Panc1 (cell line): Measurements from ENCODE around the gene FAM228A. TPM values are rescaled to one million over a fixed set of nuclear protein-coding genes. Genes with fewer than 3 reads are reported as not detected.

Experiments used
- ATAC-seq: fragments of 200-7000 bp; cut with Tn5 transposase; 2 replicates; pipeline ENCODE4 v1.9.1; 2020; ENCODE audit warnings: mild to moderate bottlenecking, moderate library complexity
- BruUV-seq: library from RNA; stranded (reverse); fragments of 400-500 nt; replicated peaks from 2 replicates; lab custom pipeline; 2021; lab: Mats Ljungman, UMichigan
- CTCF ChIA-PET: fragments of 300-600 bp; sonication (Branson Sonifier 250); formaldehyde crosslinking; loops from one replicate; lab custom pipeline; 2022; ENCODE audit warnings: antibody characterized with exemption; lab: Charles Lee
- POLR2A ChIA-PET: fragments of 300-600 bp; sonication (Branson Sonifier 250); formaldehyde crosslinking; loops from one replicate; lab custom pipeline; 2022; ENCODE audit warnings: antibody characterized with exemption; lab: Charles Lee
- DNase-seq: peaks from one replicate; pipeline ENCODE4 v3.0.0-alpha.2; 2010; ENCODE audit warnings: low read depth, low spot score
- H3K27ac ChIP-seq: 2 replicates; pipeline ENCODE4 v1.5.1; 2011; ENCODE audit warnings: mild to moderate bottlenecking, low read length, inconsistent platforms
- H3K27me3 ChIP-seq: fragments of 200-500 bp; sonication (Bioruptor generic); 2 replicates; pipeline ENCODE4 v1.6.0; 2014; ENCODE audit warnings: low read length, inconsistent platforms; ENCODE audit not compliant: control insufficient read depth, insufficient read depth
- H3K36me3 ChIP-seq: fragments of 200-500 bp; sonication (Bioruptor generic); 2 replicates; pipeline ENCODE4 v1.5.1; 2014; ENCODE audit warnings: inconsistent platforms, mild to moderate bottlenecking, low read length, moderate library complexity; ENCODE audit not compliant: control insufficient read depth, insufficient read depth
- H3K4me1 ChIP-seq: 2 replicates; pipeline ENCODE4 v1.5.1; 2011; ENCODE audit warnings: inconsistent platforms, mild to moderate bottlenecking, low read length, moderate library complexity; ENCODE audit not compliant: control insufficient read depth, insufficient read depth
- H3K4me3 ChIP-seq, 2 experiments: 2 replicates each; pipeline ENCODE4 v1.5.1; 2011 to 2012; ENCODE audit warnings: low read depth in 2 of 2, low read length in 2 of 2, mild to moderate bottlenecking in 2 of 2, inconsistent platforms in 1 of 2, moderate library complexity in 1 of 2
- H3K9me3 ChIP-seq: fragments of 200-500 bp; sonication (Bioruptor generic); 2 replicates; pipeline ENCODE4 v1.5.1; 2014; ENCODE audit warnings: low read depth, mild to moderate bottlenecking, inconsistent platforms, low read length, moderate library complexity; ENCODE audit not compliant: control insufficient read depth, insufficient read depth
- POLR2AphosphoS5 ChIP-seq: IDR thresholded peaks from 2 replicates; pipeline ENCODE4 v1.6.1; 2012; ENCODE audit warnings: mild to moderate bottlenecking, low read depth, low read length, moderate library complexity
- SIN3A ChIP-seq: IDR thresholded peaks from 2 replicates; pipeline ENCODE4 v1.6.1; 2012; ENCODE audit warnings: low read depth, mild to moderate bottlenecking, low read length, moderate library complexity, borderline replicate concordance; ENCODE audit not compliant: insufficient read depth
- TCF7L2 ChIP-seq: IDR thresholded peaks from 2 replicates; pipeline ENCODE4 v1.6.1; 2011; ENCODE audit warnings: mild to moderate bottlenecking, low read depth, low read length, inconsistent platforms
- in situ Hi-C: cut with HindIII; loops from 2 replicates; pipeline ENCODE4 v1.10.0; 2016; ENCODE audit warnings: low sequenced_read_pairs, low pct_unique_long_range_greater_than_20kb
- intact Hi-C: fragments of 100-400 bp; cut with micrococcal nuclease; formaldehyde crosslinking; loops from one replicate; pipeline ENCODE4 v1.10.0; 2022; ENCODE audit not compliant: unreplicated experiment
- total RNA-seq: library from RNA; stranded (reverse); gene quantifications from one replicate; pipeline ENCODE4 v1.2.1, GENCODE V29; 2021; ENCODE audit not compliant: unreplicated experiment
- TF ChIP-seq, protein P1 (sequence below): fragments of 450-650 bp; IDR thresholded peaks from 2 replicates; pipeline ENCODE4 v1.5.1; 2017; ENCODE audit warnings: mild to moderate bottlenecking
- TF ChIP-seq, protein P2 (sequence below), 2 experiments: IDR thresholded peaks; 2 replicates each; pipeline ENCODE4 v1.6.1; 2011 to 2012; ENCODE audit warnings: low read depth in 2 of 2, control low read depth in 1 of 2, low read length in 1 of 2, mild to moderate bottlenecking in 1 of 2, moderate library complexity in 1 of 2; ENCODE audit not compliant: insufficient read depth in 1 of 2

The FAM228A gene
- total RNA-seq, 1 experiment from 2014 or later = not detected

DNA sequence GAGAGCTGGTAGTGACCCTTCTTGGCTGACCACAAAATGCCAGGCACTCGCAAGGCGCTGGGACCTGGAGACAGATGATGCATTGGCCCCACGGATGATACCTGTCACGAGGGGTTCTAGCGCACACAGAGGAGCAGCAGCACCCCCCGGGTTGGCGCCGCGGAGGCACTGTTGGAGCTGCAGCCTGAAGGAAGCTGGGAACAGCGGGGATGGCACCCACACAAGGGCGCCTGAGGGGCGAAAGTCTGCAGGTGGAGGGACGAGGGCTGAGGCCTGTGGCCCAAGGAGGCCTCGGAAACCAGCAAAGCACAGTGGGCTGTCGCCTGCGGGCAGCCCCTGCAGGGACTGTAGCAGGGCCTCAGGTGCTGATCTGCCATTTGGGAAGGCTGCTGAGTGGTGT, 33.6 kb downstream of the FAM228A start:
- intact Hi-C loops (no loop called here), in situ Hi-C loops (no loop called here)
- ATAC-seq = no peak
- TF ChIP-seq POLR2AphosphoS5 (no peak), SIN3A (no peak), TCF7L2 (no peak)
- TF ChIP-seq, protein P1, sequence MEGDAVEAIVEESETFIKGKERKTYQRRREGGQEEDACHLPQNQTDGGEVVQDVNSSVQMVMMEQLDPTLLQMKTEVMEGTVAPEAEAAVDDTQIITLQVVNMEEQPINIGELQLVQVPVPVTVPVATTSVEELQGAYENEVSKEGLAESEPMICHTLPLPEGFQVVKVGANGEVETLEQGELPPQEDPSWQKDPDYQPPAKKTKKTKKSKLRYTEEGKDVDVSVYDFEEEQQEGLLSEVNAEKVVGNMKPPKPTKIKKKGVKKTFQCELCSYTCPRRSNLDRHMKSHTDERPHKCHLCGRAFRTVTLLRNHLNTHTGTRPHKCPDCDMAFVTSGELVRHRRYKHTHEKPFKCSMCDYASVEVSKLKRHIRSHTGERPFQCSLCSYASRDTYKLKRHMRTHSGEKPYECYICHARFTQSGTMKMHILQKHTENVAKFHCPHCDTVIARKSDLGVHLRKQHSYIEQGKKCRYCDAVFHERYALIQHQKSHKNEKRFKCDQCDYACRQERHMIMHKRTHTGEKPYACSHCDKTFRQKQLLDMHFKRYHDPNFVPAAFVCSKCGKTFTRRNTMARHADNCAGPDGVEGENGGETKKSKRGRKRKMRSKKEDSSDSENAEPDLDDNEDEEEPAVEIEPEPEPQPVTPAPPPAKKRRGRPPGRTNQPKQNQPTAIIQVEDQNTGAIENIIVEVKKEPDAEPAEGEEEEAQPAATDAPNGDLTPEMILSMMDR = no peak
- TF ChIP-seq, protein P2, sequence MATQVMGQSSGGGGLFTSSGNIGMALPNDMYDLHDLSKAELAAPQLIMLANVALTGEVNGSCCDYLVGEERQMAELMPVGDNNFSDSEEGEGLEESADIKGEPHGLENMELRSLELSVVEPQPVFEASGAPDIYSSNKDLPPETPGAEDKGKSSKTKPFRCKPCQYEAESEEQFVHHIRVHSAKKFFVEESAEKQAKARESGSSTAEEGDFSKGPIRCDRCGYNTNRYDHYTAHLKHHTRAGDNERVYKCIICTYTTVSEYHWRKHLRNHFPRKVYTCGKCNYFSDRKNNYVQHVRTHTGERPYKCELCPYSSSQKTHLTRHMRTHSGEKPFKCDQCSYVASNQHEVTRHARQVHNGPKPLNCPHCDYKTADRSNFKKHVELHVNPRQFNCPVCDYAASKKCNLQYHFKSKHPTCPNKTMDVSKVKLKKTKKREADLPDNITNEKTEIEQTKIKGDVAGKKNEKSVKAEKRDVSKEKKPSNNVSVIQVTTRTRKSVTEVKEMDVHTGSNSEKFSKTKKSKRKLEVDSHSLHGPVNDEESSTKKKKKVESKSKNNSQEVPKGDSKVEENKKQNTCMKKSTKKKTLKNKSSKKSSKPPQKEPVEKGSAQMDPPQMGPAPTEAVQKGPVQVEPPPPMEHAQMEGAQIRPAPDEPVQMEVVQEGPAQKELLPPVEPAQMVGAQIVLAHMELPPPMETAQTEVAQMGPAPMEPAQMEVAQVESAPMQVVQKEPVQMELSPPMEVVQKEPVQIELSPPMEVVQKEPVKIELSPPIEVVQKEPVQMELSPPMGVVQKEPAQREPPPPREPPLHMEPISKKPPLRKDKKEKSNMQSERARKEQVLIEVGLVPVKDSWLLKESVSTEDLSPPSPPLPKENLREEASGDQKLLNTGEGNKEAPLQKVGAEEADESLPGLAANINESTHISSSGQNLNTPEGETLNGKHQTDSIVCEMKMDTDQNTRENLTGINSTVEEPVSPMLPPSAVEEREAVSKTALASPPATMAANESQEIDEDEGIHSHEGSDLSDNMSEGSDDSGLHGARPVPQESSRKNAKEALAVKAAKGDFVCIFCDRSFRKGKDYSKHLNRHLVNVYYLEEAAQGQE (IDR thresholded peaks at IDR 0.05; ENCODE audit: insufficient read depth in 1 of 2, low read depth in 2 of 2, low read length in 1 of 2) = no peak
- H3K27ac ChIP-seq = no peak overlapping the region
- no peaks in the 10 kb centered on the region for H3K27me3 ChIP-seq
- no peaks in the 10 kb centered on the region for H3K4me1 ChIP-seq
- BruUV-seq = no TSS peak
- H3K36me3 ChIP-seq = peaks cover 2% of the 10 kb centered on the region; the same call in 1 of the 2 replicates
- CTCF ChIA-PET = no interaction called here
- no peak for DNase-seq
- POLR2A ChIA-PET = no interaction called here
- no peaks in the 10 kb centered on the region for H3K9me3 ChIP-seq
- no peak overlapping the region for H3K4me3 ChIP-seq

GRCh38 chr2:24209389-24210105, 34.7 kb downstream of the FAM228A start:
- ChIA-PET CTCF (interaction anchor here (0.6 kb wide), 1 partner anchor 26 kb away, joined by 8 read pairs; no protein-coding TSS in a partner anchor), POLR2A (interaction anchor here (0.6 kb wide), 1 partner anchor 54 kb away, joined by 5 read pairs; no protein-coding TSS in a partner anchor)
- intact Hi-C loops = no loop called here
- no peak for ATAC-seq
- TF ChIP-seq, protein P1 = no peak
- TF ChIP-seq POLR2AphosphoS5 (no peak), TCF7L2 (no peak), SIN3A (no peak)
- Histone ChIP-seq H3K4me1 (no peaks in the 10 kb centered on the region), H3K27me3 (no peaks in the 10 kb centered on the region), H3K27ac (no peak overlapping the region), H3K36me3 (peaks cover 2% of the 10 kb centered on the region; the same call in 1 of the 2 replicates), H3K9me3 (no peaks in the 10 kb centered on the region), H3K4me3 (no peak overlapping the region)
- no TSS peak for BruUV-seq
- in situ Hi-C loops = no loop called here
- no peak for DNase-seq
